SJCRH30 (cell line): ENCODE data around the gene TNFRSF19. TPM values are rescaled to one million over a fixed set of nuclear protein-coding genes. Genes with fewer than 3 reads are reported as not detected.
"Not testable (repeated sequence)": the region's sequence is repeated elsewhere in the genome, so short reads cannot be mapped to it uniquely, and the experiment has no call there.

Experiments
- DNase-seq, 2 experiments: peaks; one replicate each; pipeline ENCODE4 v3.0.0-alpha.2; 2015 to 2020
- H3K27ac ChIP-seq: fragments of 250-450 bp; sonication (Bioruptor Pico); 2 replicates; pipeline ENCODE4 v1.5.1; 2020; ENCODE audit warnings: mild to moderate bottlenecking, moderate library complexity
- H3K27me3 ChIP-seq: fragments of 250-450 bp; sonication (Bioruptor Pico); 2 replicates; pipeline ENCODE4 v1.5.1; 2020; ENCODE audit warnings: mild to moderate bottlenecking, moderate library complexity
- H3K36me3 ChIP-seq: fragments of 250-450 bp; sonication (Bioruptor Pico); 2 replicates; pipeline ENCODE4 v1.5.1; 2020; ENCODE audit warnings: mild to moderate bottlenecking, moderate library complexity
- H3K4me1 ChIP-seq: fragments of 250-450 bp; sonication (Bioruptor Pico); 2 replicates; pipeline ENCODE4 v1.5.1; 2020; ENCODE audit warnings: mild to moderate bottlenecking, moderate library complexity
- H3K4me3 ChIP-seq: fragments of 250-450 bp; sonication (Bioruptor Pico); 2 replicates; pipeline ENCODE4 v1.5.1; 2020; ENCODE audit warnings: mild to moderate bottlenecking, moderate library complexity
- H3K9me3 ChIP-seq: fragments of 250-450 bp; sonication (Bioruptor Pico); replicated peaks from 2 replicates; pipeline ENCODE4 v1.5.1; 2020; ENCODE audit warnings: mild to moderate bottlenecking, moderate library complexity
- total RNA-seq: library from RNA; depleted of rRNA; stranded (reverse); fragments of >200 nt; shearing (Covaris generic); gene quantifications from 2 replicates; pipeline ENCODE4 v1.2.3, GENCODE V29; 2014

Gene TNFRSF19
- total RNA-seq, 1 experiment from 2014 or later: 3.8 TPM

- no peak overlapping the region for H3K27ac ChIP-seq
- H3K4me1 ChIP-seq: peaks cover 7% of the 10 kb centered on the region
- no peaks in the 10 kb centered on the region for H3K36me3 ChIP-seq
- peak overlapping the region; percentile 90 for H3K4me3 ChIP-seq
- H3K27me3 ChIP-seq: no peaks in the 10 kb centered on the region
- DNase-seq: no peak
- H3K9me3 ChIP-seq: no peaks in the 10 kb centered on the region
Measured at GRCh38 chr13:23579896-23580683, 9.9 kb downstream of the TNFRSF19 start.

- Histone ChIP-seq H3K4me3 (no peak overlapping the region), H3K27ac (no peak overlapping the region), H3K36me3 (no peaks in the 10 kb centered on the region), H3K4me1 (peaks cover 7% of the 10 kb centered on the region), H3K27me3 (no peaks in the 10 kb centered on the region), H3K9me3 (no peaks in the 10 kb centered on the region)
- DNase-seq: no peak
Measured at GRCh38 chr13:23580684-23581060, 10.5 kb downstream of the TNFRSF19 start.

- H3K27me3 ChIP-seq: no peaks in the 10 kb centered on the region
- H3K4me1 ChIP-seq: peaks cover 7% of the 10 kb centered on the region
- DNase-seq: peak in 1 of 2 experiments; percentile 80
- no peaks in the 10 kb centered on the region for H3K36me3 ChIP-seq
- no peak overlapping the region for H3K27ac ChIP-seq
- H3K9me3 ChIP-seq: no peaks in the 10 kb centered on the region
- no peak overlapping the region for H3K4me3 ChIP-seq
Measured at GRCh38 chr13:23583491-23583890, 13.3 kb downstream of the TNFRSF19 start.

GRCh38 chr13:23584275-23584674, 14.1 kb downstream of the TNFRSF19 start:
- Histone ChIP-seq H3K4me1 (peaks cover 7% of the 10 kb centered on the region; the same call in 1 of the 2 replicates), H3K27me3 (no peaks in the 10 kb centered on the region), H3K9me3 (no peaks in the 10 kb centered on the region), H3K4me3 (no peak overlapping the region), H3K36me3 (no peaks in the 10 kb centered on the region), H3K27ac (no peak overlapping the region)
- no peak for DNase-seq

- Histone ChIP-seq H3K27ac (no peak overlapping the region), H3K36me3 (no peaks in the 10 kb centered on the region), H3K27me3 (no peaks in the 10 kb centered on the region), H3K9me3 (no peaks in the 10 kb centered on the region), H3K4me1 (peaks cover 7% of the 10 kb centered on the region; the same call in 1 of the 2 replicates), H3K4me3 (no peak overlapping the region)
- DNase-seq: no peak
Measured at GRCh38 chr13:23586336-23586735, 16.1 kb downstream of the TNFRSF19 start.

GRCh38 chr13:23588666-23589065, 18.5 kb downstream of the TNFRSF19 start:
- H3K9me3 ChIP-seq: no peaks in the 10 kb centered on the region
- H3K36me3 ChIP-seq: no peaks in the 10 kb centered on the region
- H3K4me3 ChIP-seq: no peak overlapping the region
- DNase-seq: no peak
- H3K27ac ChIP-seq: no peak overlapping the region
- H3K4me1 ChIP-seq: peaks cover 2% of the 10 kb centered on the region; the same call in 1 of the 2 replicates
- H3K27me3 ChIP-seq: no peaks in the 10 kb centered on the region

- H3K4me3 ChIP-seq: no peak overlapping the region
- no peak for DNase-seq
- no peaks in the 10 kb centered on the region for H3K27me3 ChIP-seq
- no peaks in the 10 kb centered on the region for H3K9me3 ChIP-seq
- H3K27ac ChIP-seq: no peak overlapping the region
- no peaks in the 10 kb centered on the region for H3K4me1 ChIP-seq
- H3K36me3 ChIP-seq: no peaks in the 10 kb centered on the region
Measured at GRCh38 chr13:23592596-23592995, 22.4 kb downstream of the TNFRSF19 start.

- Histone ChIP-seq H3K27me3 (no peaks in the 10 kb centered on the region), H3K9me3 (no peaks in the 10 kb centered on the region), H3K36me3 (no peaks in the 10 kb centered on the region), H3K27ac (no peak overlapping the region), H3K4me3 (no peak overlapping the region), H3K4me1 (no peaks in the 10 kb centered on the region)
- DNase-seq: no peak
Measured at GRCh38 chr13:23593148-23593547, 22.9 kb downstream of the TNFRSF19 start.

GRCh38 chr13:23594290-23594689, 24.1 kb downstream of the TNFRSF19 start:
- H3K9me3 ChIP-seq, DNase-seq, H3K4me3 ChIP-seq, H3K36me3 ChIP-seq, H3K4me1 ChIP-seq, H3K27ac ChIP-seq, H3K27me3 ChIP-seq: not testable (repeated sequence)

GRCh38 chr13:23598369-23598768, 28.2 kb downstream of the TNFRSF19 start:
- DNase-seq: no peak

GRCh38 chr13:23599083-23599925, 29.1 kb downstream of the TNFRSF19 start:
- DNase-seq: no peak
- H3K4me1 ChIP-seq: no peaks in the 10 kb centered on the region
- no peaks in the 10 kb centered on the region for H3K9me3 ChIP-seq
- H3K4me3 ChIP-seq: no peak overlapping the region
- H3K36me3 ChIP-seq: no peaks in the 10 kb centered on the region
- H3K27ac ChIP-seq: no peak overlapping the region
- no peaks in the 10 kb centered on the region for H3K27me3 ChIP-seq

More at GRCh38 chr13:23598369-23598768, 28.2 kb downstream of the TNFRSF19 start:
- H3K4me3 ChIP-seq: no peak overlapping the region
- no peaks in the 10 kb centered on the region for H3K4me1 ChIP-seq
- no peak overlapping the region for H3K27ac ChIP-seq
- H3K9me3 ChIP-seq: no peaks in the 10 kb centered on the region
- H3K27me3 ChIP-seq: no peaks in the 10 kb centered on the region
- H3K36me3 ChIP-seq: no peaks in the 10 kb centered on the region

- H3K4me3 ChIP-seq: no peak overlapping the region
- no peaks in the 10 kb centered on the region for H3K27me3 ChIP-seq
- no peak for DNase-seq
Measured at GRCh38 chr13:23600100-23600499, 29.9 kb downstream of the TNFRSF19 start.

GRCh38 chr13:23600534-23600933, 30.3 kb downstream of the TNFRSF19 start:
- H3K4me3 ChIP-seq: no peak overlapping the region
- no peaks in the 10 kb centered on the region for H3K36me3 ChIP-seq
- H3K4me1 ChIP-seq: no peaks in the 10 kb centered on the region
- H3K9me3 ChIP-seq: no peaks in the 10 kb centered on the region
- H3K27ac ChIP-seq: no peak overlapping the region
- H3K27me3 ChIP-seq: no peaks in the 10 kb centered on the region
- no peak for DNase-seq

More at GRCh38 chr13:23600100-23600499, 29.9 kb downstream of the TNFRSF19 start:
- H3K36me3 ChIP-seq: no peaks in the 10 kb centered on the region
- no peaks in the 10 kb centered on the region for H3K9me3 ChIP-seq
- H3K4me1 ChIP-seq: no peaks in the 10 kb centered on the region
- H3K27ac ChIP-seq: no peak overlapping the region

- Histone ChIP-seq H3K4me3 (no peak overlapping the region), H3K4me1 (peaks cover 17% of the 10 kb centered on the region), H3K27ac (no peak overlapping the region), H3K9me3 (no peaks in the 10 kb centered on the region), H3K27me3 (no peaks in the 10 kb centered on the region), H3K36me3 (no peaks in the 10 kb centered on the region)
- no peak for DNase-seq
Measured at GRCh38 chr13:23605831-23606230, 35.6 kb downstream of the TNFRSF19 start.

GRCh38 chr13:23608138-23608537, 37.9 kb downstream of the TNFRSF19 start:
- no peak overlapping the region for H3K27ac ChIP-seq
- no peaks in the 10 kb centered on the region for H3K9me3 ChIP-seq
- no peak for DNase-seq
- H3K36me3 ChIP-seq: no peaks in the 10 kb centered on the region
- H3K4me3 ChIP-seq: no peak overlapping the region
- H3K27me3 ChIP-seq: no peaks in the 10 kb centered on the region
- peaks cover 21% of the 10 kb centered on the region for H3K4me1 ChIP-seq
